GM21576 (cell line): Measurements from ENCODE around the gene TMEM198.

Source experiments
- ATAC-seq: cut with Tn5 transposase; IDR thresholded peaks from one replicate; pipeline ENCODE4 v1.9.1; 2021; ENCODE audit warnings: mild to moderate bottlenecking, moderate library complexity; ENCODE audit not compliant: unreplicated experiment

Gene TMEM198

GRCh38 chr2:219524817-219525216 lies 19.0 kb upstream of the TMEM198 start:
- no peak for ATAC-seq

- ATAC-seq = no peak
Measured at GRCh38 chr2:219525533-219526232, 18.1 kb upstream of the TMEM198 start.

DNA sequence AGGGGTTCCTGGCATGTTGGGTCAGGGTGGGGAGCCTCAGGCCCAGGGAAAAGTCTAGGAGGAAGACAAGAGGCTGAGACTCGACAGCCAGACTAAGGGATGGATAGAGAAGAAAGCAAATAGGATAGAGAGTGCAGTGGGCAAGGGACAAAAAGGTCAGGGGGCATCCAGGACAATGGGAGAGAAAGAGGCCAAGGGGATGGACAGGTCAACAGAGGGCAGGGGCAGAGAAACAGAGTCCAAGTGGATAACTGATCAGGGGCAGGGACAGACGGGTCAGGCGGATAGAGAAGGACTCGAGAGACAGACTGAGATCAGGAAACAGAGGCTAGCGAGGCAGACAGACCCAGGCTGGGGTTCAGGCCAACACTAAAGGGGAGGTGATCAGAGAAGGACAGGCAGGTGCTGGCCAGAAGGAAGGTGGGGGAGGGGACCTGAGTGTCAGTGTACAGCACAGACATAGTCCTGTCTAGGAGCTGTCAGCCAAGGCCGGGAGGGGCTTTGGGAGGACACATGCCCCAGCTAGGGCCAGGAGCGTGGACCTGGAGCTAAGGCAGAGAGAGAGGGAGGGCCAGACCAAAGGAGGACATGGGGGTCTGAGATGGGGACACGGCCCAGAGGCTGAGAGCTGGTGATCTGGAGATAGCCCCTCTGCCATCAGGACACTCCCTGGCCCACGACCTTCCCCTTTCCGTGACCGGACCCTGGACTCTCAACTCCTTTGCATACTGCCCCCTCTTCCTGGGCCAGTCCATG lies 17.3 kb upstream of the TMEM198 start:
- ATAC-seq = no peak

- ATAC-seq = no peak
Measured at GRCh38 chr2:219527076-219527394, 16.8 kb upstream of the TMEM198 start.

GRCh38 chr2:219527472-219527871 lies 16.4 kb upstream of the TMEM198 start:
- ATAC-seq = no peak

GRCh38 chr2:219530048-219530963 lies 13.5 kb upstream of the TMEM198 start:
- peak; percentile 75 for ATAC-seq

DNA sequence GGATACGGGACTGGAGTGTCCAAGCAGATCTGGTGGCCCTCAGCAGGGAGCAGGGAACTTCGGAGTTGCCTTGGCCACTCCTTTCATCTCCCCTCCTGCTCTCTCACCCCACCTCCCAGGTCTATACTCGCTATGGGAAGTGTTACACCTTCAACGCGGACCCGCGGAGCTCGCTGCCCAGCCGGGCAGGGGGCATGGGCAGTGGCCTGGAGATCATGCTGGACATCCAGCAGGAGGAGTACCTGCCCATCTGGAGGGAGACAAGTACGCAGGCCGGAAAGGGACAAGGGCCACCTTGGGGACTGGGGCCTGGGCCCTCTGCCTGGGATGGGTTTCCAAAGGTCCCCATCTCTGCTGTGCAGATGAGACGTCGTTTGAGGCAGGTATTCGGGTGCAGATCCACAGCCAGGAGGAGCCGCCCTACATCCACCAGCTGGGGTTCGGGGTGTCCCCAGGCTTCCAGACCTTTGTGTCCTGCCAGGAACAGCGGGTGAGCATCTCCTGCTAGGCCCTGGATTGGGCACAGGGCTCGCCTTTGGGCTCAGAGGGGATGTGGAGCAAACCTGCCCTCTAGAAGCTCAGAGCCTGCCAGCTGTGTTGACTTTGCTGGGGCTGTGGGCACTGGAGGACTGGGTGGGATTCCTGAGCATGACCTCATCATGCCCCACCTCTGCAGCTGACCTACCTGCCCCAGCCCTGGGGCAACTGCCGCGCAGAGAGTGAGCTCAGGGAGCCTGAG lies 12.0 kb upstream of the TMEM198 start:
- ATAC-seq = no peak

DNA sequence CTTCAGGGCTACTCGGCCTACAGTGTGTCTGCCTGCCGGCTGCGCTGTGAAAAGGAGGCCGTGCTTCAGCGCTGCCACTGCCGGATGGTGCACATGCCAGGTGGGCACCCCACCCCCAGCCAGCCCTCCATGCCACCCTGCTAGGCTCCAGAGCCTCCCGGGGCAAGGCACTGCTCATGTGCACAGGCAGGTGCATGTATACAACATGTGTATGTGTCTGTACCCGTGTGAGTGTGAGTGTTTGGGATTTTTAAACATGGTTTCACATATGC lies 11.5 kb upstream of the TMEM198 start:
- ATAC-seq = no peak

GRCh38 chr2:219533930-219534661 lies 9.7 kb upstream of the TMEM198 start:
- no peak for ATAC-seq

DNA sequence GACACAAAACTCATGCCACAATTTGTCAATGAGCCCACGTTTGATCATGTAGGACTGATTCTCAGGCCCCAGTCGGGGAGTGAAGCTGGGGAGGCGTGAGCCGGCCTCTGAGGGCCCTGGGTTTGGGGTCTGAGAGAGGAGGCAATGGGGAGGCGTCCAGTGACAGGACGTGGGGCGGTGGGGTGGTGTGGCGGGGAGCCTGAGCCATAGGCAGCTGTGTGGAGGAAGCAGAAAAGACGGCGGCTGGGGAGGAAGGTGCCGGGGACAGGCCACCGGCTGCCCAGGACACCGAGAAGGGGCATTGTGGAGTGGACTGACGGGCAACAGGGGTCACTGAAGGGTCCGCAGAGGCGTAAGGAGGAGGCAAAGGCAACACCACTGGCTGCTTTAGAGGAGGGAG lies 7.4 kb upstream of the TMEM198 start:
- no peak for ATAC-seq

GRCh38 chr2:219536967-219537366 lies 6.9 kb upstream of the TMEM198 start:
- no peak for ATAC-seq

DNA sequence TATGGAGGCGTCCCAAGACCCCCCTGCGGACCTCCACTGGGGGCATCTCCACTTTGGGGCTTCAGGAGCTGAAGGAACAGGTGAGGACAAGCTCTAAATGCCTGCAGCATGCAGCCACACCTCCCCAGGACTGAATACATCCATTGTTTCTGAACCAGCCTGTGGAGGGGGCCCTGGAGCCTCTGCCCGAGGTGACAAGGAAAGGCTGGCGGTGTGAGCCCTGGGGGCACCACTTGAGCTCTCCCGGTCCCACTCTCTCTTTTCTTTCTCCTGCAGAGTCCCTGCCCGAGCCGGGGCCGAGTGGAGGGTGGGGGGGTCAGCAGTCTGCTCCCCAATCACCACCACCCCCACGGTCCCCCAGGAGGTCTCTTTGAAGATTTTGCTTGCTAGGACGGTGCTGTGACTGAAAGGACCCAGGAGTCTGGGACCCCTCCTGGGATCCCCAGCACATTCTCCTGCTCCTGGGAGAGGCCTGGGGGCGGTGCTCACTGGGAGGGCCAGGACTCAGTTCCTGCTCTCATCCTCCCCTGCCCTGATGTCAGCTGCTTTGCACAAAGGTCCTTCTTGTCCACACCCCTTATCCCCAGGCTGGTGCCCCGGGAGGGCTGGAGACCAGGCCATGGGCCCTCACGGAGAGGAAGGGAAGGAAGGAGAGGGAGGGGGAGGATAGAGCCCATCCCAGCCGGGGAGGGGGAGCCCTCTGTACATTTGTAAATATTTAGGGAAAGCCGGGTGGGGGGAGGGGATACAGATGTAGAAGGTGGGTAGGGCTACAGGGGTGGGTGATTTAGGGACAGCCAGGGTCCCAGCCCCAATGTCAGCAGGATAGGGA lies 6.0 kb upstream of the TMEM198 start:
- ATAC-seq = no peak

- ATAC-seq = no peak
Measured at GRCh38 chr2:219538504-219538951, 5.3 kb upstream of the TMEM198 start.

GRCh38 chr2:219538956-219539788 lies 4.7 kb upstream of the TMEM198 start:
- no peak for ATAC-seq

- ATAC-seq = no peak
Measured at GRCh38 chr2:219539926-219540678, 3.7 kb upstream of the TMEM198 start.

DNA sequence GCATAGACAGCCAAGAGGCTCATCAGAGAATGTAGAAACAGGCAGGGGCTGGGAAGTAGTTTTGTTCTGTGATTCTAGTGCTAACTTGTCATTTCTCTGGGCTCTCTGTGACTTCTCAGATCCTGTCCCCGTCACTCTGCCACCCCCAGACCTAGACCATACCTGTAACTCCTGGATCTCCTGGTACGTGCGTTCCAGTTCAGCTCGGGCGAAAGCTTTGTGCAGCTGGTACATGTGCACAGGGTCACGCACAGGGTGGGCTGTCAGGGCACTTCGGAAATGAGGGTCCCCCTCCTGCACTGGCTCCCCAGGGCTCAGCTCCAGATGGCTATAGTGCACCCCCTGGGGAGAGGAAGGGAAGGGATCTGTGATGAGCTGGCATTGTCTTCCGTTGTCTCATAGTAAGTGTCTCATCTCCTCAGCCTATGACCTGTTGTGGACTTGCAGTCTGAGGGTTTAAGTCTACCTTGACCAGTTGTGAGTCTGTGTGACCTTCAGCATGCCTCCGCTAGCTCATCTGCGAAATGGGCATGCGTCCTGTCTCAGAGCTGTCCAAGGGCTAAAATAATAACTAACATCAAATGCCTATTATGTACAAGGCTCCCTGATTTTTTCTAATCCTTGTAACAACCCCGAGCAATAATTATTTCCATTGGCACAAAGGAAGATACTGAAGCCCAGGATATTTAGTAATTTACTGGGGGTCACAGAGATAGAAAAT lies 2.9 kb upstream of the TMEM198 start:
- ATAC-seq = no peak

GRCh38 chr2:219541611-219542180 lies 2.1 kb upstream of the TMEM198 start:
- ATAC-seq = peak; percentile 54
